HG03280 (cell line): ENCODE results near the gene PARN.

Experiments used
- ATAC-seq: cut with Tn5 transposase; IDR thresholded peaks from one replicate; pipeline ENCODE4 v1.9.1; 2021; ENCODE audit warnings: mild to moderate bottlenecking, moderate library complexity; ENCODE audit not compliant: unreplicated experiment

Gene PARN

DNA sequence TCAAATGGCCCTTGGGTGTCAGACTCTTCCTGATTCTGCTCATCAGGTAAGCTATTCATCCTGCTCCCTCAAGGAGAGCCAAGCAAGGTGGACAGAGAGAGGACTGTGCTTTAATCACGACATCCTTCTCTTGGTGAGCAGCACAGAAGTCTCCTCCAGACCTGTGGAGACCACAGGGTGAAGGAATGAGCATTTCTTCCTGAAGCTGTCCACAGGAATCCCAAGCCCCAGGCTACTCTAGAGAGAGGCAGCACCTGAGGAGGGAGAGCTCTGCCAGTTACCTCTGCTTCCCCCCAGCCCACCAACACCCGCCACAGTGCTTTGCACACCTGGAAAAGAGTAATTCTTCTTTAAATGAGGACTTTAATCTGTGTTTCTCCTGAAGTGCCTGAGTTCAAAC, 100.0 kb downstream of the PARN start:
- ATAC-seq: no peak

DNA sequence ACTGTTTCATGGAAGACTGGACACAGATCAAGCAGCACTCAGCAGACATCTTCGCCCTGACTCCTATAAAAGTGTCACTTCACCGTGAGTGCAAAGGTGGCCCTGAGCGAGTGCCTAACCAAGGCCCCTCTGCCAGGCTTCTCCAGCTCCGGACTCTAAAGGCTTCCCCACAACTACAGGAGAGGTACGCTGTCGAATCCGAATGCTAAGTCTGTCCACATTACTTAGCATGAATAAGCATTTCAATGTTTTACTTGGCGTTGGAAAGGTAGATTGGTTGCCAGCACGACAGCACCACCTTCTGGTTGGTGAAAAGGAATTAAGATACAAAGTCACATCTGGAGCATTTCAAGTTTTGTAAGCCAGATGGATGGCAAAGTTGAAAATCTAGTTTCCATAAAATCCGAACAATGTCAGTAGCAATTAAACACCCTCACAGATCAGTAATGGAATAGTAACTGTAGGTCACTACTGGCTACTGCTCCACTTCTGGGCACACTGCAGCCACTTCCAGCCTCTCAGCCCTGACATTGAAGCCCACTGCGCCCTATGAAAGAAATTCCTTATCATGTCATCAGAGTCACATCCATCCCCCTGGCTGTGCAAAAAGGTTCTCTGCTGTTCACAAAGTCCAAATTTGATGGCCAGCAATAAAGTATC, 100.9 kb downstream of the PARN start:
- ATAC-seq: peak; percentile 52

GRCh38 chr16:14528306-14528705, 101.8 kb downstream of the PARN start:
- ATAC-seq: no peak

GRCh38 chr16:14527411-14528044, 102.5 kb downstream of the PARN start:
- no peak for ATAC-seq

DNA sequence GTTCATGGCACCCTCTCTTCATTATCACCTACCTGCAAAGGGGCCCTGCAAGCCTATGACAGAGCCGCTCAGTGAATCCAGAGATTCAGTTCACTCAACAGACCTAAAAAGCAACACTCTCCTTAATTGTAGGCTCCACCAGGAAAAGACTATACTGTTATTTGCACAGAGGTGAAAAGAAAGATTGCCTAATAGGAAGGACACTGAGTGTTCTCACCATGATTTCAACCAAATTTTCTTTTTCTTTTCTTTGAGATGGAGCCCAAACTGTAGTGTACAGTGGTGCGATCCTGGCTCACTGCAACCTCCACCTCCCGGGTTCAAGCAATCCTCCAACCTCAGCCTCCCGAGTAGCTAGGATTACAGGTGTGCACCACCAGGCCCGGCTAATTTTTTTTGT, 104.5 kb downstream of the PARN start:
- no peak for ATAC-seq

DNA sequence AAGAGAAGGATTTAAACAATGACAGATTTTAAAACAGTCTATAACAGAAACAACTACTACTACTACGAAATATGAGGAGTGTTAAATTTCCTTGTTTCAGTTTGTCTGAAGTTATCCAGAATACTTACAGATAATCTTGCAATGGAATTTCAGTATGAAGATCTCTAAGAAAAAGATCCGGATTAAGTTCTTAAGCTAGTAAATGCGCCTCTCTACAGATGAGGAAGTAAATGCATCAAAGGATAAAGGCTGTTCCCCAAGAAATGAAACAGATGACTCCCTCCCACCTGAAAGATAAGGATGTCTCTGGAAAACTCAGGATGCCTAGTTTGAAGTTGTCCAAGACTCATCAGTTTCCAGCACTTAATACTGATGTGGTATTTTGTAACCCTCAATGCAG, 105.1 kb downstream of the PARN start:
- no peak for ATAC-seq

DNA sequence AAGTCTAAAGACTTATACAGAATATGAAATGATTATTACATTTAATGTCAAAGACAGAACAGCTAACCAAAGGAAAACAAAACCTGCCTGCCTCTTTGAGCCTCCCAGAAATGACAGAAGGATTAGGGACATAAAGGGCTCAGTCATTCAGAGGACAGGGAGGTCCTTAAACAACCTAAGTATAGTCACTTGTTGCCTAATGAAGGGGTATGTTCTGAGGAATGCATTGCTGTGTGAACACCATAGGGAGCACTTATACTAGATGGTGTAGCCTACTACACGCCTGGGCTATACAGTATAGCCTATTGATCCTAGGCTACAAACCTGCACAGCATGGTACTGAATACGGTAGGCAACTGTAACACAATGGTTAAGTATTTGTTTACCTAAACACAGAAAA, 106.4 kb downstream of the PARN start:
- ATAC-seq: no peak

DNA sequence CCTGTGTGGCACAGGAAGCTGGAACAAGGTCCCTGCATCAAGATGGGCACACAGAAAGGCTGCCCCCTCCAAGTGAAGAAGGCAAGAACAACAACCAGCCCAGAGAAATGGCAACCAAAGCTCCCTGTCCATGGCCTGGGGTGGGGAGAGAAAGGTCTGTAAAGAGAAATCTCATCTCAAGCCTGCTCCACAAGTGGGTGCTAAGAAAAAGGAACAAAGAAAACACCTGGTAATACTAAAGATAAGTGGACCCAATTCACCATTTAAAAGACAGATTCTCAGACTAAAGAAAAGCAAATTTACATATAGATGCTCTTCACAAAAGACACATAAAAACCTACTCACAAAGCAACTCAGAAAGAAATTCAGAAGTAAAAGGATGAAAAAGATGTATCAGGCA, 107.4 kb downstream of the PARN start:
- no peak for ATAC-seq

- no peak for ATAC-seq
Observed at GRCh38 chr16:14520753-14521152, 109.3 kb downstream of the PARN start.

DNA sequence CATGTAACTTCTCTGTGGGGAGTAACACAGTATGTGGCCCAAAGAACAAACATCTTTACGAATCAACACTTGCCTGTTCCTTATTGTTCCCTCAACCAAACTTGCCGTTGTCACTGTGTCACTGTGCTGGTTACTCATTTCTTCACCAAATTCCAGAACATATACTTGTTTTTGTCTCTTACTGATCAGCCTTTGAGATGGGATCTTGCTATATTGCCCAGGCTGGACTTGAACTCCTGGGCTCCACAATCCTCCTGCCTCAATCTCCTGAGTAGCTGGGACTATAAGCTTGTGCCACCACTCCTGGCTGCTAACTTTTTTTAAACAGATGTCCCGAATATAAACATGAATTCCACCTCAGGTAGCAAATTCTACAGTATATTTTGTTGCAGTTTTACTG, 115.1 kb downstream of the PARN start:
- no peak for ATAC-seq

GRCh38 chr16:14513389-14514107, 116.5 kb downstream of the PARN start:
- ATAC-seq: no peak

DNA sequence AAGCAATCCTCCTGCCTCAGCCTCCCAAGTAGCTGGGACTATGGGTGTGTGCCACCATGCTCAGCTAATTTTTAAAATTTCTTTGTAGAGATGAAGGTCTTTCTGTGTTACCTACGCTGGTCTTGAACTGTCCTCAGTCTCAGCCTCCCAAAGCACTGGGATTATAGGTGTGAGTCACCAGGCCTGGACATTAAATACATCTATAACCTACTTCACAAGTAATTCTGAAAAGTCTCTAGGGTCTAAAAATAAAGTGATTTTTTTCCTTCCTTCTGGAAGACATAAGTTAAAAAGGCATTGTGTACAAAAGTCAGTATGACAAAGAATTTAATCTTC, 118.3 kb downstream of the PARN start:
- no peak for ATAC-seq

GRCh38 chr16:14510939-14511799, 118.9 kb downstream of the PARN start:
- ATAC-seq: no peak

DNA sequence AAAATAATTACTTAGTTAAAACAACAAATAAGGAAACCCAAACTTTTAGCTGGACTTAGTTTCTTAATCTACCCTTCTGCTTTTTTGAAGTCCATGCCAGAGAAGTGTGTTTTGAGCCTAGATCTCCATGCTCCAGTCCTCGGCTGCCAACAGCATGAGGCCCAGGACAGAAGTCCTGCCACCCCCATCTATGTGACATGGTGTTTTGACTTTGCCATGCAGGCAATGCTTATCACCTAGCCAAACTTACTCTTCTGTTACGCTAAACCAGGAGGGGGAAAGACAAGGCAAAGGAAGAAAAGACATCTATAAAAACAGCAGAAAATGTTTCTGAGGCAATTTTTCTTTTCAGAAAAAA, 119.5 kb downstream of the PARN start:
- ATAC-seq: no peak

GRCh38 chr16:14509675-14510132, 120.4 kb downstream of the PARN start:
- ATAC-seq: no peak

DNA sequence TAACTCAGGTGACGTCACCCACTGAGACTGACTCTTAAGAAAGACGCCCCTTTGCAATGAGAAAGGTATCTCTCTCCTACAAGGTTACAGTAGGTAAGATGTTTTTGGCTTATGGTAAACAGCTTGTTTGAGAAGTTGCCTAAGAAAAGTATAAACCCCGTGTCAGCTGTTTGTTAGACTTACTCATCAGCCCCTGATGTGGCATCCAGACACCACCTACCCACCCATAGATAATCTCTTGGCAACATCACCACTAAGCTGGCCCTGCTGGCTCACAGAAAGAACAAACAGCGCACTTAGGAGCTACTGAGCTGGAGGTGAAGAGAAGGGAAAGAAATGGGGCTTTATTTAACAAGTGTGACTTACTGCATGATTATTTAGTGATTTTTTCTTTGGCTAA, 121.0 kb downstream of the PARN start:
- ATAC-seq: no peak

- ATAC-seq: no peak
Observed at GRCh38 chr16:14505846-14506245, 124.2 kb downstream of the PARN start.

DNA sequence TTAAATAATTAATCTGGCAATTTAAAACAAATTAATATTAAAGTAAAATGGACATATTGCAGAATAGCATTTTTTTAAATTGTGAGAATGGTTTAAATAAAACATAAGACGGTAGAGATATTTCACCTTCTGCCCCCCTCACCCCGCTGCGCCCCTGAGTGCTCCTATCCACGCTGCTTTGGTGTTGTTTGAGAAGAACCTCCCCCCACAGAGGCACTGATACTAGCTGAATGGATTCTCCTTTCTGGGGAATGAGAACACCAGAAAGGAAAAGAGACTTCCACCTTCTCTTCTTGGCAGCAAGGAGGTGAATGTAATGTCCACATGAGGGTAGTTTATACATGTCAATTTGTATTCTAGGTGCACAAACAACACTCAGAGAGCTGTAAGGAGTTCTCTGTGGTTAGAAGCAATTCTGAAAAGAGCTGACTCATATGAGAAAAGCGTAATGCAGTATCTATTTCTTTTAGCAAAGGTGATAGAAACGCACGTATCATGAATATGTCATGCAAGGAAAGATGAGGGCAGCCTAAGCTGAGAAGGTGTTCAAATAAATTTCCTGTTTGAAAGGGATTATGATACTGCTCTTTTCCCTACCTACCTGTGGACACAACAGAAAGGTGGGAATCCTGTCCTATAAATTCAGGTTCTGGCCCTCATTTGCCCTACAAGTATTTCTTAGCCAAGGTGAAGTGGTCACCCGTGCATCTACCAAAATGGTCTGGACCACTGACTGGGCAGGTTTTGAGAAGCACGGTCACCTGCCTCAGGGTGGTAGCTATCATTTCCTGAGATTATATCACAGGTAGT, 126.9 kb downstream of the PARN start:
- ATAC-seq: peak; percentile 76

DNA sequence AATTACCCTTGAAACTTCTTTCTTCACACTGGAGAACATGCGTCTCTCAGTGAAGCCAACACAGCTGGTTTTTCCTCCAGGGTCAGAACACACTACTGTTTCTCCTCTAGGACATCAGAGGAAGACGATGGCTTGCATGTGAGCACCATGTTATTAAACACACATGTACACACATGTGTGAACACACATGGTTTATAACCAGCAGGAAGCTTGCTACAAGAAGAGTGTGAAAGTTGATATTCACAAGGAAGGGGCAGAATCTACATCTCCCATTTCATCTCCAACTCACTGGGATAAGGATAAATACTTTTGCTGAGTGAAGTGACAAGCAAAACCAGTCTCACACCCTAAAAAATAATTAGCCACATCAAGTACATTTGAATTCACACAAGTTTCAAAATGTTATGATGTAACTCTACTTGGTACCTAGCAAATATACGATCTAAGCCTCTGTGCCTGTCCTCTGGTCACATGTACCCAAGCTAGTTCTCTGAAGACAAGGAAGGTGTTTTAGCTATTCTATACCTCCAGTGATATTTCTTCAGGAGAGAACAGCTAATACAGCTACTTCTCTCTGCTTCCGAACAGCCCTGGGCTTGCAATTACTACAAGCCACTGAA, 127.7 kb downstream of the PARN start:
- no peak for ATAC-seq
